ENCODE data around the gene SLC22A4.

Gene SLC22A4

GRCh38 chr5:132391870-132392269, 97.7 kb downstream of the SLC22A4 start:
- DNase-seq (ENCODE audit: low read depth in 1 of 2, low spot score in 1 of 2), result no peak

- no peak for DNase-seq (ENCODE audit: low read depth in 1 of 2, low spot score in 1 of 2)
Observed at GRCh38 chr5:132392411-132392810, 98.2 kb downstream of the SLC22A4 start.

- DNase-seq (ENCODE audit: low read depth in 1 of 2, low spot score in 1 of 2), result no peak
Observed at GRCh38 chr5:132392978-132393825, 99.0 kb downstream of the SLC22A4 start.

Measured in activated T-helper 1 cell treated with anti-CD3 and anti-CD28 coated beads, Interleukin-2, amount 50 U/mL, for 16 hours (primary cell).